ENCODE measurements around the gene IMPG2. TPM values are rescaled to one million over a fixed set of nuclear protein-coding genes. Genes with fewer than 3 reads are reported as not detected.

The IMPG2 gene
- polyA plus RNA-seq, 1 donor: 0.57 TPM

GRCh38 chr3:101243285-101244211 lies 76.8 kb downstream of the IMPG2 start:
- Histone ChIP-seq H3K27ac (ENCODE audit: low read length) (no peak overlapping the region), H3K4me3 (ENCODE audit: low read length) (no peak overlapping the region), H3K4me1 (ENCODE audit: control insufficient read depth, insufficient read depth, low read length) (no peaks in the 10 kb centered on the region), H3K27me3 (ENCODE audit: control insufficient read depth, insufficient read depth, low read length) (no peaks in the 10 kb centered on the region), H3K9me3 (ENCODE audit: control insufficient read depth, low read depth, low read length) (no peaks in the 10 kb centered on the region), H3K36me3 (ENCODE audit: control insufficient read depth, insufficient read depth, low read length) (no peaks in the 10 kb centered on the region)
- WGBS (ENCODE audit: insufficient coverage, low lambda C conversion rate): no CpG with 5 or more reads among the region's 4 CpGs
- no peak for DNase-seq

- Histone ChIP-seq H3K27me3 (ENCODE audit: control insufficient read depth, insufficient read depth, low read length) (no peaks in the 10 kb centered on the region), H3K4me1 (ENCODE audit: control insufficient read depth, insufficient read depth, low read length) (no peaks in the 10 kb centered on the region)
- WGBS (ENCODE audit: insufficient coverage, low lambda C conversion rate): no CpG with 5 or more reads among the region's 1 CpG
Measured at GRCh38 chr3:101240719-101241399, 79.5 kb downstream of the IMPG2 start.

GRCh38 chr3:101235048-101235447 lies 85.3 kb downstream of the IMPG2 start:
- no CpG with 5 or more reads among the region's 3 CpGs for WGBS (ENCODE audit: insufficient coverage, low lambda C conversion rate)
- no peak for DNase-seq

More at GRCh38 chr3:101240719-101241399, 79.5 kb downstream of the IMPG2 start:
- Histone ChIP-seq H3K27ac (ENCODE audit: low read length) (no peak overlapping the region), H3K36me3 (ENCODE audit: control insufficient read depth, insufficient read depth, low read length) (no peaks in the 10 kb centered on the region), H3K9me3 (ENCODE audit: control insufficient read depth, low read depth, low read length) (no peaks in the 10 kb centered on the region), H3K4me3 (ENCODE audit: low read length) (no peak overlapping the region)
- no peak for DNase-seq

GRCh38 chr3:101230618-101231017 lies 89.8 kb downstream of the IMPG2 start:
- DNase-seq: no peak
- Histone ChIP-seq H3K9me3 (ENCODE audit: control insufficient read depth, low read depth, low read length) (no peaks in the 10 kb centered on the region), H3K27me3 (ENCODE audit: control insufficient read depth, insufficient read depth, low read length) (no peaks in the 10 kb centered on the region), H3K36me3 (ENCODE audit: control insufficient read depth, insufficient read depth, low read length) (no peaks in the 10 kb centered on the region), H3K4me3 (ENCODE audit: low read length) (no peak overlapping the region), H3K4me1 (ENCODE audit: control insufficient read depth, insufficient read depth, low read length) (no peaks in the 10 kb centered on the region), H3K27ac (ENCODE audit: low read length) (no peak overlapping the region)

More at GRCh38 chr3:101235048-101235447, 85.3 kb downstream of the IMPG2 start:
- Histone ChIP-seq H3K4me3 (ENCODE audit: low read length) (no peak overlapping the region), H3K4me1 (ENCODE audit: control insufficient read depth, insufficient read depth, low read length) (no peaks in the 10 kb centered on the region), H3K27ac (ENCODE audit: low read length) (no peak overlapping the region), H3K27me3 (ENCODE audit: control insufficient read depth, insufficient read depth, low read length) (no peaks in the 10 kb centered on the region), H3K36me3 (ENCODE audit: control insufficient read depth, insufficient read depth, low read length) (no peaks in the 10 kb centered on the region), H3K9me3 (ENCODE audit: control insufficient read depth, low read depth, low read length) (no peaks in the 10 kb centered on the region)

- Histone ChIP-seq H3K9me3 (ENCODE audit: control insufficient read depth, low read depth, low read length) (no peaks in the 10 kb centered on the region), H3K27me3 (ENCODE audit: control insufficient read depth, insufficient read depth, low read length) (no peaks in the 10 kb centered on the region), H3K36me3 (ENCODE audit: control insufficient read depth, insufficient read depth, low read length) (no peaks in the 10 kb centered on the region), H3K27ac (ENCODE audit: low read length) (no peak overlapping the region), H3K4me1 (ENCODE audit: control insufficient read depth, insufficient read depth, low read length) (no peaks in the 10 kb centered on the region), H3K4me3 (ENCODE audit: low read length) (no peak overlapping the region)
- no CpG with 5 or more reads among the region's 4 CpGs for WGBS (ENCODE audit: insufficient coverage, low lambda C conversion rate)
- DNase-seq: no peak
Measured at GRCh38 chr3:101229681-101230080, 90.7 kb downstream of the IMPG2 start.

GRCh38 chr3:101228441-101228840 lies 91.9 kb downstream of the IMPG2 start:
- Histone ChIP-seq H3K4me1 (ENCODE audit: control insufficient read depth, insufficient read depth, low read length) (no peaks in the 10 kb centered on the region), H3K36me3 (ENCODE audit: control insufficient read depth, insufficient read depth, low read length) (no peaks in the 10 kb centered on the region), H3K4me3 (ENCODE audit: low read length) (no peak overlapping the region), H3K9me3 (ENCODE audit: control insufficient read depth, low read depth, low read length) (no peaks in the 10 kb centered on the region), H3K27me3 (ENCODE audit: control insufficient read depth, insufficient read depth, low read length) (no peaks in the 10 kb centered on the region), H3K27ac (ENCODE audit: low read length) (no peak overlapping the region)
- DNase-seq: no peak
- WGBS (ENCODE audit: insufficient coverage, low lambda C conversion rate): no CpG with 5 or more reads among the region's 3 CpGs

GRCh38 chr3:101224739-101225138 lies 95.6 kb downstream of the IMPG2 start:
- Histone ChIP-seq H3K4me3 (ENCODE audit: low read length) (no peak overlapping the region), H3K27ac (ENCODE audit: low read length) (no peak overlapping the region), H3K36me3 (ENCODE audit: control insufficient read depth, insufficient read depth, low read length) (no peaks in the 10 kb centered on the region), H3K27me3 (ENCODE audit: control insufficient read depth, insufficient read depth, low read length) (no peaks in the 10 kb centered on the region), H3K4me1 (ENCODE audit: control insufficient read depth, insufficient read depth, low read length) (no peaks in the 10 kb centered on the region), H3K9me3 (ENCODE audit: control insufficient read depth, low read depth, low read length) (peaks cover under 1% of the 10 kb centered on the region)
- WGBS (ENCODE audit: insufficient coverage, low lambda C conversion rate): no CpG with 5 or more reads among the region's 4 CpGs
- DNase-seq: no peak

- no peak overlapping the region for H3K27ac ChIP-seq (ENCODE audit: low read length)
- 80% methylated on average over 1 of the region's 3 CpGs for WGBS (ENCODE audit: insufficient coverage, low lambda C conversion rate)
Measured at GRCh38 chr3:101223016-101223415, 97.4 kb downstream of the IMPG2 start.

GRCh38 chr3:101219842-101220560 lies 100.4 kb downstream of the IMPG2 start:
- no peak for DNase-seq
- H3K4me1 ChIP-seq (ENCODE audit: control insufficient read depth, insufficient read depth, low read length): no peaks in the 10 kb centered on the region
- H3K27me3 ChIP-seq (ENCODE audit: control insufficient read depth, insufficient read depth, low read length): no peaks in the 10 kb centered on the region
- no peak overlapping the region for H3K4me3 ChIP-seq (ENCODE audit: low read length)
- peaks cover 2% of the 10 kb centered on the region for H3K9me3 ChIP-seq (ENCODE audit: control insufficient read depth, low read depth, low read length)
- 83% methylated on average over 1 of the region's 4 CpGs for WGBS (ENCODE audit: insufficient coverage, low lambda C conversion rate)
- no peaks in the 10 kb centered on the region for H3K36me3 ChIP-seq (ENCODE audit: control insufficient read depth, insufficient read depth, low read length)
- H3K27ac ChIP-seq (ENCODE audit: low read length): no peak overlapping the region

More at GRCh38 chr3:101223016-101223415, 97.4 kb downstream of the IMPG2 start:
- DNase-seq: no peak
- Histone ChIP-seq H3K36me3 (ENCODE audit: control insufficient read depth, insufficient read depth, low read length) (no peaks in the 10 kb centered on the region), H3K27me3 (ENCODE audit: control insufficient read depth, insufficient read depth, low read length) (no peaks in the 10 kb centered on the region), H3K4me3 (ENCODE audit: low read length) (no peak overlapping the region), H3K9me3 (ENCODE audit: control insufficient read depth, low read depth, low read length) (peaks cover 2% of the 10 kb centered on the region), H3K4me1 (ENCODE audit: control insufficient read depth, insufficient read depth, low read length) (no peaks in the 10 kb centered on the region)
